HG03460 (cell line): ENCODE measurements around the gene KRTAP10-2.
"Not testable (repeated sequence)": the region's sequence is repeated elsewhere in the genome, so short reads cannot be mapped to it uniquely, and the experiment has no call there.

Experiments used
- ATAC-seq: cut with Tn5 transposase; IDR thresholded peaks from one replicate; pipeline ENCODE4 v1.9.1; 2021; ENCODE audit not compliant: unreplicated experiment

KRTAP10-2 gene

GRCh38 chr21:44583089-44583799 is 31.9 kb upstream of the KRTAP10-2 start:
- ATAC-seq: no peak

- no peak for ATAC-seq
Observed at GRCh38 chr21:44582055-44582454, 30.8 kb upstream of the KRTAP10-2 start.

GRCh38 chr21:44581158-44581557 is 29.9 kb upstream of the KRTAP10-2 start:
- no peak for ATAC-seq

GRCh38 chr21:44580231-44580821 is 29.0 kb upstream of the KRTAP10-2 start, which contains the start of gene KRTAP10-5:
Gene KRTAP10-5 (minus strand): TSS chr21:44580604. CDS start chr21:44580578, 26 bp downstream.
- not testable (repeated sequence) for ATAC-seq

- no peak for ATAC-seq
Observed at GRCh38 chr21:44579833-44580144, 28.5 kb upstream of the KRTAP10-2 start.

GRCh38 chr21:44579056-44579832 is 27.9 kb upstream of the KRTAP10-2 start:
- ATAC-seq: no peak

- ATAC-seq: no peak
Observed at GRCh38 chr21:44578371-44579055, 27.2 kb upstream of the KRTAP10-2 start.

GRCh38 chr21:44576025-44576420 is 24.7 kb upstream of the KRTAP10-2 start:
- ATAC-seq: no peak

- no peak for ATAC-seq
Observed at GRCh38 chr21:44575307-44576024, 24.2 kb upstream of the KRTAP10-2 start.

- no peak for ATAC-seq
Observed at GRCh38 chr21:44574457-44575306, 23.4 kb upstream of the KRTAP10-2 start.

GRCh38 chr21:44573630-44574456 is 22.5 kb upstream of the KRTAP10-2 start, which contains the start of gene KRTAP10-4:
Gene KRTAP10-4 (plus strand): TSS chr21:44573729. CDS start chr21:44573759, 30 bp downstream.
- not testable (repeated sequence) for ATAC-seq

GRCh38 chr21:44572959-44573583 is 21.8 kb upstream of the KRTAP10-2 start:
- no peak for ATAC-seq

- no peak for ATAC-seq
Observed at GRCh38 chr21:44571844-44572782, 20.8 kb upstream of the KRTAP10-2 start.

GRCh38 chr21:44571296-44571695 is 20.0 kb upstream of the KRTAP10-2 start:
- no peak for ATAC-seq

GRCh38 chr21:44569861-44570517 is 18.7 kb upstream of the KRTAP10-2 start:
- ATAC-seq: no peak

- ATAC-seq: no peak
Observed at GRCh38 chr21:44568667-44569556, 17.6 kb upstream of the KRTAP10-2 start.
